Stimulated activated CD4-positive, alpha-beta T cell treated with anti-CD3 and anti-CD28 coated beads, Interleukin-2, amount 100 ng/mL, for 4 hours (primary cell): ENCODE data around the gene TYK2.

Experiments
- DNase-seq: peaks from one replicate; pipeline ENCODE4 v3.0.0-alpha.2; 2020; ENCODE audit warnings: low read depth

TYK2 gene

GRCh38 chr19:10333758-10334587, 46.4 kb downstream of the TYK2 start:
- no peak for DNase-seq

GRCh38 chr19:10332965-10333757, 47.2 kb downstream of the TYK2 start, which contains the start of gene RAVER1:
Gene RAVER1, minus strand, starts transcription at chr19:10333529. Its CDS starts 22 bp downstream, at chr19:10333507.
- DNase-seq: peak; percentile 98

- DNase-seq: no peak
These were observed 48.0 kb downstream of the TYK2 start for GRCh38 chr19:10332158-10332964.

- DNase-seq: no peak
These were observed 50.8 kb downstream of the TYK2 start for GRCh38 chr19:10329555-10329954.

- no peak for DNase-seq
These were observed 51.6 kb downstream of the TYK2 start for GRCh38 chr19:10328558-10329429.

GRCh38 chr19:10327793-10328192, 52.6 kb downstream of the TYK2 start:
- DNase-seq: no peak

- no peak for DNase-seq
These were observed 54.6 kb downstream of the TYK2 start for GRCh38 chr19:10325732-10326131.

- DNase-seq: no peak
These were observed 58.2 kb downstream of the TYK2 start for GRCh38 chr19:10321874-10322835.

GRCh38 chr19:10321417-10321797, 59.0 kb downstream of the TYK2 start:
- no peak for DNase-seq

GRCh38 chr19:10320602-10321416, 59.6 kb downstream of the TYK2 start:
- DNase-seq: no peak

- DNase-seq: no peak
These were observed 61.3 kb downstream of the TYK2 start for GRCh38 chr19:10318807-10319682.

GRCh38 chr19:10317857-10318462, 62.4 kb downstream of the TYK2 start:
- no peak for DNase-seq

GRCh38 chr19:10317045-10317856, 63.1 kb downstream of the TYK2 start:
- DNase-seq: no peak

GRCh38 chr19:10316229-10317044, 63.9 kb downstream of the TYK2 start:
- no peak for DNase-seq

GRCh38 chr19:10315335-10316214, 64.8 kb downstream of the TYK2 start, which contains the start of gene FDX2:
Gene FDX2, minus strand, starts transcription at chr19:10316015. Its CDS starts 19 bp downstream, at chr19:10315996.
- DNase-seq: peak; percentile 88
